HG03457 (cell line): ENCODE results near the gene MARCKSL1.
A peak's percentile ranks its signal among the peaks of the same experiment; 100 is the strongest.
"Not testable (repeated sequence)": the region's sequence is repeated elsewhere in the genome, so short reads cannot be mapped to it uniquely, and the experiment has no call there.

ENCODE experiments used
- ATAC-seq: cut with Tn5 transposase; IDR thresholded peaks from one replicate; pipeline ENCODE4 v1.9.1; 2021; ENCODE audit warnings: moderate number of reproducible peaks; ENCODE audit not compliant: unreplicated experiment

The MARCKSL1 gene

GRCh38 chr1:32291708-32292538 is 44.1 kb downstream of the MARCKSL1 start, which contains the start of gene HDAC1:
HDAC1 (plus strand) TSS chr1:32292083; CDS start chr1:32292170, 87 bp downstream.
- ATAC-seq, result peak; percentile 92

- no peak for ATAC-seq
These were observed 44.8 kb downstream of the MARCKSL1 start for GRCh38 chr1:32291145-32291707.

DNA sequence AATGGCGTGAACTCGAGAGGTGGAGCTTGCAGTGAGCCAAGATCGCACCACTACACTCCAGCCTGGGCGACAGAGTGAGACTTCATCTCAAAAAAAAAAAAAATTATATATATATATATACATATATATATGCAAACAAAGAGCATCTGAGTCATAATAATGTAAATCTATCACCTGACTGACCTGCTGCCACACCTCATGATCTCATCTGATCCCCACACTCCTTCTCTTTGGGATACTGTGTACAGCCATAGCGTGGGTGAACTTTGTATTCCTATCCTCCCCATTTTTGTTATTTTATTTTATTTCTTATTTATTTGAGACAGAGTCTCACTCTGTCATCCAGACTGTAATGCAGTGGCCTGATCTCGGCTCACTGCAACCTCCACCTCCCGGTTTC is 46.8 kb downstream of the MARCKSL1 start:
- no peak for ATAC-seq

GRCh38 chr1:32286763-32287162 is 49.3 kb downstream of the MARCKSL1 start:
- no peak for ATAC-seq

DNA sequence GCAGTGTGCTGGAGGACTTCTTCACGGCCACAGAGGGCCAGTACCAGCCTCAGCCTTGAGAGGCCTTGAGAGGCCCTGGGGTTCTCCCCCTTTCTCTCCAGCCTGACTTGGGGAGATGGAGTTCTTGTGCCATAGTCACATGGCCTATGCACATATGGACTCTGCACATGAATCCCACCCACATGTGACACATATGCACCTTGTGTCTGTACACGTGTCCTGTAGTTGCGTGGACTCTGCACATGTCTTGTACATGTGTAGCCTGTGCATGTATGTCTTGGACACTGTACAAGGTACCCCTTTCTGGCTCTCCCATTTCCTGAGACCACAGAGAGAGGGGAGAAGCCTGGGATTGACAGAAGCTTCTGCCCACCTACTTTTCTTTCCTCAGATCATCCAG is 50.4 kb downstream of the MARCKSL1 start:
- no peak for ATAC-seq

DNA sequence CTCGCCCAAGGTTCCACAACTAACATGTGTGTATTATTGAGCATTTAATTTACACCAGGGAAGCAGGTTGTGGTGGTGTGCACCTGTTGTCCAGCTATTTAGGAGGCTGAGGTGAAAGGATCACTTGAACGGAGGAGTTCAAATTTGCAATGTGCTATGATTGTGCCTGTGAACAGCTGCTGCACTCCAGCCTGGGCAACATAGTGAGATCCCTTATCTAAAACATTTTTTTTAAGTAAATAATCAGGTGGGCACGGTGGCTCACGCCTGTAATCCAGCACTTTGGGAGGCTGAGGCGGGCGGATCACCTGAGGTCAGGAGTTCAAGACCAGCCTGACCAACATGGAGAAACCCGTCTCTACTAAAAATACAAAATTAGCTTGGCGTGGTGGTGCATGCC is 51.3 kb downstream of the MARCKSL1 start:
- not testable (repeated sequence) for ATAC-seq
